Hematopoietic multipotent progenitor cell treated with erythropoietin and hydrocortisone succinate and interleukin-3 and kit ligand, for 8 days (in vitro differentiated cells): ENCODE data around the gene MN1.

ENCODE experiments used
- DNase-seq: peaks from one replicate; pipeline ENCODE4 v3.0.0-alpha.2; 2015

MN1 gene

DNA sequence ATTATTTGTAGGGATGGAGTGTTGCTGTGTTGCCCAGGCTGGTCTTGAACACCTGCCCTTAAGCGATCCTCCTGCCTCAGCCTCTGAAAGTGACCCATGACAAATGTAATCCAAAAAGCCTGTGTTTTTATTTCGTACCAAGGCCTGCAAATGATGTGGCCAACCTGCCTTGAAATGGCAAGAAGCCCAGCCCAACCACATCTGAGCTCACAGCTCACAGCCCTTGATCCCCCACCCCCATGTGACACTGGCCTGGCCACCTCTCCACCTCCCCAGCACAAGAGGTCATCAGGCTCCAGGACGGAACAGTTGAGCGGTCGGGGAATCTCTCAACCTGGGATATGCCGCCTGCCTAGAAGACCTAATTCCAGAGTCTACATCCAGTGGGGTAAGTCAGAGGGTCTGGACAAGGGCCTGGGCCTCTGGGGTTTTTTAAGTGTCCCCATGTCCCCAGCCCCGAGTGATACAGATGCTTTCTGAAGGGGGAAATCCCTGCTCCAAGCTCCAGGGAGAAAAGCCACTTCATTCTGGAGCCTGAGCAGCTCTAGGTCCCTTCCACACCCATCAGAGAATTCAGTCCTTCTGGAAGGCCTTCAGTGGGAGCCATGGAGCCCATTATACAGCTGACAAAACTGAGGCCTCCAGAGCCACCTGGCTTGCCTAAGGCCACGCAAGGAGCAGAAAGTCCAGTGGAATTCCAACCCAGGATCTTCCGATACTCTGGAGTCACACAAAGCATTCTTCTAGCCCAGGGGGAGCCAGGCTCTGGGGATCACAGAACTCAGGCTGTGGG lies 70.7 kb downstream of the MN1 start:
- peak; percentile 2 for DNase-seq

DNA sequence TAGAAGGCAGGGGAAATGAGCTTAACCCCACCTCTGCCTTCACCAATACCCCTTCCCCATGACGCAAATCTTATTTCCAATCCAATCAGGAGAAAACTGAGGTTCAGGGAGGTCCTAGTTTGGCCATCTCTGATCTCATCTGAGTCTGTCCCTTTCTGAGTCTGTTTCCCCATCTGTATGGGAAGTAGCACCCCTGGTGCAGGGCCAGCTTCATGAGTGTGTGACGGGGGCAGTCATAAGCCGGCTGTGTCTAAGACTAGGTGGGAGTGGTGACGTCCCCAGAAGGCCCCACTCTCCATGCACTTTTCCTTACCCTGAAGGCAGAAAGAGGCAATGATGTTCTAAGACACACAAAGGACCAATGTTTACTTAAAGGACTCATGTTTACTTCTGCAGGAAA lies 72.3 kb downstream of the MN1 start:
- DNase-seq, result no peak

DNA sequence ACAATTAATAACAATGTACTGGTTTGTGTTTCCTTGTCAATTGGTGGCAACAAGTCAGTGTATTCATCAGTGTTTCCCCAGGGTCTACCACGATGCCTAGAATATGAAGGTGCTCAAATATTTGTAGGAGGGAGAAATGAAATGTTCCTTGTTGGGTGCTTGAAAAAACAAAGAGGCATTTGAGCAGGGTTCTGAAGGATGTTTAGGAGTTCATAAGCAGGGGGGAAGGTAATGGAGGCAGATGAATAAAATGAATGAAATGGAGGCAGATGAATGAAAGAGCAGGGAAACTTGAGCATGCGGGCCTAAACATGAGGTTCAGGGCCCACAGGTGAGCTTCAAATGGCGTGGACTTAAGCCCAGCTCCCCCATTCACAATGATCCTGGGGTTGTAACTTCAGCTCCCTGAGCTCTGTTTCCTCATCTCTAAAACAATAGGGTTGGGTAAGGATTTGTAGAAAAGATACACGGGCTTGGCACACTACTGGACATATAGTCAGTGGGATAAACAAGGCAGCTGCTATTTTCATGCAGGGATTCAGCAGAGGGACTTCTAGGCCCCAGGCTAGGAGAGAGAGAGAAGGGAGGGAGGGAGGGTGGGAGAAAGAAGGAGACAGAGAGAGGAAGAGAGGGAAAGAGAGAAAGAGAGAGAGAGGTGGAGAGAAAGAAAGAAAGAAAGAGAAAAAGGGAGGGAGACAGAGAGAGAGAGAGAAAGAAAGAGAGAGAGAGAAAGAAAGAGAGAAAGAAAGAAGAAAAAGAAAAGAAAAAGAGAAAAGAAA lies 73.7 kb downstream of the MN1 start:
- DNase-seq, result no peak

DNA sequence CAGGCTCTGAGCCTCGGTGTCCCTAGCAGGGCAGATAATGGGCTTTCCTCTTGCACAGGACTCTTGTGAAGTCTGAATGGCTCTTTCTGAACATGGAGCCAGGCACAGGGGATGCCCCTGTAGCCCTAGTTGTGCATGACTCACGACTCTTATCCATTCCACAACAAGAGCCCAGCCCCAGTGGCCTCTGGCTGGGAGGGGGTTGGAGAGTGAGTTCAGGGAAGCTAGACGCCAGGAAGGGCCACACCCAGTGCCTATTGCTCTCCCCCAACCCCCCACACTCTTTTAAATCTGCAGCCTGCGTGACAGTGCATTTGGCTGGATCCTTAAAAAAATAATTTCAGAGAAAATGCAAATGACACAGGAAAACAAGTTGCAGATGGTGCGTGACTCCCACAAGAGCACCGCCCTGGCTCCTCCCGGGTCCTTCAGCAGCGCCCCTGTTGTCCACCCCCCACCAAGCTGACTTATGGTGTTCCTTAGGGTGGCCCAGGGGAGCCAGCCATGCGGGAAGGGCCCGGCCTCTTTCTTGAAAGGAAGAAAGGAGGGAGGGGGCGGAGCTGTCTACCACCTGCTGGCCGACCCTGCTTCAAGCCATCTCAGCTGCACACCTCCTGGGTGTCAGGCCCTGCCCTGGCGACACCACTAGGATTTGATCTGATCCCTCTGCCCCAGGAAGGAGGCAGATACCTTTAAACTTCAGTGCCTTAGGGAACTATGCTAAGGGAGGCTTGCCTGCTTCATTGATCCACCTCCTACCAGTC lies 74.7 kb downstream of the MN1 start:
- DNase-seq, result peak; percentile 96

DNA sequence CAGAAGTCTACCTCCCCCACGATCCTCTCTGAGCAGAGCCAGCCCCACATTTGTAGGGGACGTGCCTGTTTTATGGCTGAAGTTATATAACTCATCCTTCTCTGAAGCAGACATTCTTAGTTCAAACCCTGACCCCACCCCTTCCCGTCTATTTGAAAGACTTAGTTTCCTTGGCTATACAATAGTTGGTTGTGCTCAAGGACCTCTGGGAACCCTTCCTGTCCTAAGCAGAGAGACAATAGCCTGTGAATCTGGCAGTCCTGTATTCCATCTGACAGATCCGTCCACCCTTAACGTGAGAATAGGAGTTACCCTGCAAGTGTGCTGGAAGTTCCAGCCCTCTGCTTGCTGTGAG lies 75.2 kb downstream of the MN1 start:
- DNase-seq, result no peak

DNA sequence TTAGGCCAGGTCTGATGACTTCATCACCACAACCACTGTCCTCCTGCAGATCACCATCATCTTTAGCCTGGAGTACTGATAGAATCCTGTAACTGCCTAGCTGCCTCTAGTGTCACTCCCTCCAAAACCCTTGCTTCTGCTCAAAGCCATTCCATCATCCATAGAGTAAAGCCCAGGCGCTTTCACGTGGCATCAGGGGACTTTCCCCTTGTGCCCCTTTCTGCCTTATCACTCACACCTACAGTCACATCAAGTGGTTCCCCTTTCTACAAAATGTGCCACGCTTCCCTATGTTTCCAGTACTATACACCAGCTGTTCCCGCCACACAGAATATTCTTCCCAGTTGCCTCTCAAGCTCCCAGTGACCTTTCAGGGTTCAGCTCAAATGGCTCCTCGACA lies 75.9 kb downstream of the MN1 start:
- peak; percentile 9 for DNase-seq

DNA sequence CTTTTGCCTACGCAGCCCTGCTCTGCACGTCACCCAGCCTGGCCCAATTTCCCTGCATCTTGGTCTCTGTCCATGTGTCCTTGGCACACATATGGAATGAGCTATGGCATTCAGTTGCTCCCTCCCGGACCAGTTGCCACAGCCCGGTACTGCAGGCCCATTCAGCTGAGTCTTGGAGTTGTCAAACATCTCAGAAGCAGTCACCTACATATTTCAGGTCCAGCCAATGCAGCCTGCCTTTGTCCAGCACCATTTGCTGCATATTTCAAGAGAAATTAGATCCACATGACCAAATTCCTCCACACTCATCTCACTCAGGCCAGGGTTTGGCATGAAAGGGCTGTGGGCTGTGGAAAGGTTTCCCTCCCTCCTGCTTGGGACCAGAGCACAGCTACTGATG lies 76.8 kb downstream of the MN1 start:
- DNase-seq, result no peak

DNA sequence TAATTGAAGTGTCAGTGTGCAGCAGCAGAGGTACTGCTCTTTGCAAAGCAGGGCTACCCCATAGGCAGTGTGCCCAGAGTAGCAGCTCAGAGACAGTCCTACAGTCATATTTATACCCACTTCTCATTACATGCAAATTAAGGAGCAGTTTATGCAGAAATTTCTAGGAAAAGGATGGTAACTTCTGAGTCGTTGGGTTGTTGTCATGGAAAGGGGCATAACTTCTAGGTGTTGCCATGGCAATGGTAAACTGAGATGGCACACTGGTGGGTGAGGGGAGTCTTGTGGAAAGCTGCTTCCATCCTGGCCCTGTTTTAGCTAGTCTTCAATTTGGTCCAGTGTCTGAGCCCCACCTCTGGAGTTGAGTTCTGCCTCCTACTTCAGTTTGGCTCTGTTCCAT lies 77.4 kb downstream of the MN1 start:
- no peak for DNase-seq

DNA sequence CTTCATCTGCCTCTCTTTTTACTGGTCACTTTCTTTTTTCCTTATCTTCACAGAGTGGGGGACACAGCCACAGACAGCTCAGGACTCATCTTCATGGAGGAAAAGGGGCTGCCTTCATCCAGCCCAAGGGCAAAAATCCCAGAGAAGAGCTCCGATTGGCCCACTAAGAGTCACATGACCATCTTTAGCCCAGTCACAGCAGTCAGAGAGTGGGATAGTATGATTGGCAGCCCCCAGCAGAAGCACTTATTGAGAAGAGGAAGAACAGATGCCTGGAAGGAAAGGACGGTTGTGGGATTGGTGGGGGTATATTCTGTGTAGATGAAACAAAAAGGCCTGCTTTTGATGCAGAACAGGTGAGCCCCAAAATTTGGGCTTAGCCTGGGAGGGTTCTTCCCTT lies 77.8 kb downstream of the MN1 start:
- no peak for DNase-seq

DNA sequence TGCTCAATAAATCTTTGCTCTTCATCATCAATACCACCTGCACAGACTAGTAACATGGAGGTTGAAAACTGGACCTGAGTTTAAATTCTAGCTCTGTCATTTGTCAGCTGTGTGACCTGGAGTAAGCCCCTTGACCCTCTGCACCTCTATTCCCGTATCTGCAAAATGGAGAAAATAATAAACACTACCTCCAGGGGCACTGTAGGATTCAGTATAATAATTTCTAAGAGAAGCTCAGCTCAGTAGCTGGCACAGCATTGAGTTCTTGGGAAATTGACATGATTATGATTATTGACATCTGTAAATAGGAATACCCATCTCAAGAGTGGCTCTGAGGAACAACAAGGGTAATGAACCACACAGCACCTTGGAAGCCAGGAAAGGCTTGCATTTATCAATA lies 78.4 kb downstream of the MN1 start:
- DNase-seq, result peak; percentile 36

DNA sequence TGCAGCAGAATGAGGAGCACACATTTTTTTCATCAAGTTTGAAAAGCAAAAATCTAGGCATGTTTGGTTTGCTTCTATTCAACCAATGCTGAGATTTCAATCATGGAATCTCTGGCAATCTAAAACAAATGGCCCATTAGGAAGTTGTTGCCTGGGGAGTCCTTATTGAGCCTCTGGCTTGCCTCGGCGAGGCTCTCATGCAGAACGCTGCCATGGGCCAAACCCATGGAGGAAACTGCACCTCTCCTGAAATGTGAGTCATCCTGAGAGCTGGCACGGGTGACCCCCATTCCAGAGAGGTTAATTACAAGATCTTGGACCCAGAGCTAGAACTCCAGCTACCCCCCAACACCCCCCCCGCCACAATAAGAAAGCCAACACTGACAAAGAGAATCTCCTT lies 80.7 kb downstream of the MN1 start:
- no peak for DNase-seq

DNA sequence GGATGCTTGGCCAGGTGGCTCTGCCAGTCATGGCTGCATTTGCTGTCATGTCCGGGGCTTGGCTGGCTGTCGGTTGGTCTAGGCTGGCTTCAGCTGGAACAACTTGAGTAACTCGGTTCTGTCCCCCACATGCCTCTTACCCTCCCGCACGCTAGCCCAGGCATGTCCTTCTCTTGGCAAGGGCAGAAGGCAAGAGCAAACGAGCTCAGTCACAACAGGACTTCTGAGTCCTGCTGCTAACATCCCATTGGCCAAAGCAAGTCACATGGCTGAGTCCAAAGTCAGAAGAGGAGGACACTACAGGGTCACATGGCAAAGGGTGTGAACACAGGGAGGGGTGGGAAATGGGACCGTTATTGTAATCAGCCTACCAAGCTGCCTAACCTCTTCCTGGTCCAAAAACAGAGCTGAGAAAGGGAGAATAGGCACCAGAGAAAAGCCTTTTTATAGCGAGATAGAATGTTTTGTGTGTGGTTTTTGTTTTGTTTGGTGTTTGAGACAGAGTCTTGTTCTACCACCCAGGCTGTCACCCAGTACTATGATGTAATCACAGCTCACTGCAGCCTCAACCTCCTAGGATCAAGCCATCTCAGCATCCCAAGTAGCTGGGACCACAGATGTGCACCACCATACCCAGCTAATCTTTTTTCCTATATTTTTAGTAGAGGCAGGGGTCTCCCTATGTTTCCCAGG lies 81.9 kb downstream of the MN1 start:
- peak; percentile 91 for DNase-seq

DNA sequence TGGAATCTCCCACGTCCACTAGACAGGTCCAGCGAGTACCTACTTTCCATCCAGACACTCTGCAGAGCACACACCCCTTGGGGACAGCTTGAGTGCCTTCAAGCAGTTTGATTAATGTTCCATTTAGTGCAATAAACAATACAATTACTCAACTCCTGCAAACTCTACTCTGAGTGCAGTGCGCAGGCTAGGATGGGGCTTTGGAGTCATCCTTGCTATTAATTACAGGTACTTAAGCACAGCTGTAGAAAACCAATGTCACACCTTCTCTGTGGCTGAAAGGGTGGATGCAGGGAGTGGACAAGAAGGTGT lies 82.6 kb downstream of the MN1 start:
- DNase-seq, result no peak

DNA sequence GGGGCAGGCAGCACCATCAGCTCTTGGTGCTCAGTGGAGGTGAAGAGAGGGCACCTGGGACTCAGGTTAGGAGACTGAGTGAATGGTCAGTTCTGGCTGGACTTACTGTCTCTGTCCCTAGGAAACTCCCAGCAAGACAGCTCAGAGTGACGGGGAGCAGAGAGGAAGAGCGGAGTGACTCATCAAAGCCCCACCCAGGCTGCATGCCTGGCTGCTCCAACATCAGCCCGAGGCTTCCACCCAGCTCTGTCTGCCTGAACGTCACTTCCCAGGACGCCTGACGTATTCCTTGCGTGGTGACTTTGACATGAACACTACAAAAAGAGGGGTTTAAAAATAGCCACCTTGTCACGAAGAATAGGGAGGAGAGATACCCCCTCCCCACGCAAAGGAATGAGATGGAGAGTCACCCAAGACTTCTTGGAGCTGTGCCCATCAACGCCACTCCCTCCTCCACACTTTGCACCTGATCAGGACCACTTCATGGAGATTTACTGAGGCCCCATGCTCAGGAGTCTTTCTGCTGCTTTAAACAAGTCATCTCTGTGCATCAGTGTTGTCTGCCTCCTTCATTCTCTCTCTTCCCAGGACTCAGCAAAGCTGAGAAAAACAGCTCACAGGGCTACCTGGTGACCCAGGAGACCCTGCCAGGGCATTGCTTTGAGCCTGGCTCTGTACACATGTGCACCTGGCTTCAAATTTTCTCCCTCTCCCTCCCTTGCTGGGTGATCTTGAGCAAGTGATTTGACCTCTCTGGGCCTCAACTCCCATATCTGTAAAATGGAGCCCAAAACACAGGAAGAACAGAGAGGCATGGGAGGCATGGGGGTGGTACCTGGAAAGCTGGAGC lies 83.1 kb downstream of the MN1 start:
- peak; percentile 59 for DNase-seq

DNA sequence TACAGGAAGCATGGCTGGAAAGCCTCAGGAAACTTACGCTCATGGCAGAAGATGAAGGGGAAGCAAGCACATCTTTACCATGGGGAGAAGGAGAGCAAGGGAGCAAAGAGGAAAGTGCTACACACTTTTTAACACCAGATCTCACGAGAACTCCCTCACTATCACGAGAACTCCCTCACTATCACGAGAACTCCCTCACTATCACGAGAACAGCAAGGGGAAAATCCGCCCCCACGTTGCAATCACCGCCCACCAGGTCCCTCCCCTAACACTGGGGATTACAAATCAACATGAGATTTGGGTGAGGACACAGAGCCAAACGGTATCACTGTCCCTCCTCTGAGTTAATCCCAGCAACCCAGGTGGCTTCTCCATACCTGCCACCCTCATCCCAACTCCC lies 84.5 kb downstream of the MN1 start:
- no peak for DNase-seq

DNA sequence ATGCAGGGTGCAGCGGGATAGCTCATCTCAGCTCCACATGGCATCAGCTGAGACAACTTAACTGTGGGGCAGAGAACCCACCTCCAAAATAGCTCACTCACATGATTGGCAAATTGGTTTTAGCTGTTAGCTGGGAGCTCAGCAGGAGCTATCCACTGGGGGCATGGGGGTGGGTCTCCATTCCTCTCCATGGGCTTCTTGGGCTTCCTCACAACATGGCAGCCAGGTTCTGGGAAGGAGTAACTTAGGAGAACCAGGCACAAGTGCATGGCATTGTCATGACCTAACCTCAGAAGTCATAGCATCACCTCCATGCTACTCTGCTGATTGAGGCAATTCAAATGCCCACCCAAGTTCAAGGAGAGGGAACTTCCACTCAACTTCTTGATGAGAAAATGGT lies 85.5 kb downstream of the MN1 start:
- DNase-seq, result no peak

DNA sequence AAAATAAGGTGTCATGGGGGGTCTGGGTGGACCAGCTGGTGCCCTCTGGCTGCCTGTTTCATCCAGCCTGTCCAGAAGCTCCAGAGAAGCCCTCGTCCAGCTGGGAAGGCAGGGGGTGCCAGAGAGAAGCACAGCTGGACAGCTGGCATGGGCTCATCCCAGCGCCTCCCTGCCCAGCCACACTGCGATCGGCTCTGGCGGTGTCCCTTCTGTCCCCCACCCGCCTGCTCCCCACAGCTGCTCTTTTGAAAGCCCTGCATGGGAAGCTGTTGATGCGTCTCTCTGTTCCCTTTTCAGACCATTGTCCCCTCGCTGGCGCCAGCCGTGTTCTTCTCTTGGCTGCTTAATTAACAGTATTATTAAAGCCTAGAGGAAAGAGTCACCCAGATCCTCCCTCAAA lies 86.5 kb downstream of the MN1 start:
- DNase-seq, result no peak

DNA sequence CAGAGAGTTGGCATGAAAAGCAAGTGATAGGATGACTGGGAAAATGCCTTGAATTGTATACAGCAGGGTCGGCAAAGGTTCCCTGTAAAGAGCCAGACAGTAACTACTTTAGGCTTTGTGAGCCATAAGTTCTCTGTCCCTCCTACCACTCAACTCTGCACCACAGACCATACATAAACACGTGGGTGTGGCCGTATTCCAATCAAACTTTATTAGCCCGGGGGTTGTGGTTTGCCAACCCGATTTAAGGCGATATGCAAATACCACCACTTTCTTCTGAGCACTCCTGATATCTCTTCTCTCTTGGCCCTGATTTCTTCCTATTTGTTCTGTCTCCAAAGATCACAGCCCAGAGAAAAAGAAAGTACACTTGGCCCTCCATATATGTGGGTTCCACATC lies 87.5 kb downstream of the MN1 start:
- DNase-seq, result peak; percentile 57

DNA sequence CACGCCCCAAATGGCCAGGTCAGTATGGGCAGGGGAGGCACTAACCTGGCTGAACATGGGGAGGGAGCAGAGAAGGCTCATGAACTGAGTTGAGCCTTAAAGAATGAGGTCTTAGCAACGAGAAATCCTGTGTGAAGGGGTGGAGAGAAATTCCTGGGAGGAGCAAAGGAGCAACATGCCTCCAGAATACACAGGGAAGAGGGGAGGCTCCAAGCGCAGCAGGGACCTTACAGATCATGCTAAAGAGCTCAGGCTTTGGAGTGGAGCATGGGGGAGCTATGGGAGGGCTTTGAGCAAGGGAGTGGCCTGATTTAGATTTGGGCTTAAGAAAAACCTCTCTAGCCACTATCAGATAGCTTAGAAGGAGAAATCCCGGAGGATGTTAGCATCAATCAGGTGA lies 88.1 kb downstream of the MN1 start:
- no peak for DNase-seq

DNA sequence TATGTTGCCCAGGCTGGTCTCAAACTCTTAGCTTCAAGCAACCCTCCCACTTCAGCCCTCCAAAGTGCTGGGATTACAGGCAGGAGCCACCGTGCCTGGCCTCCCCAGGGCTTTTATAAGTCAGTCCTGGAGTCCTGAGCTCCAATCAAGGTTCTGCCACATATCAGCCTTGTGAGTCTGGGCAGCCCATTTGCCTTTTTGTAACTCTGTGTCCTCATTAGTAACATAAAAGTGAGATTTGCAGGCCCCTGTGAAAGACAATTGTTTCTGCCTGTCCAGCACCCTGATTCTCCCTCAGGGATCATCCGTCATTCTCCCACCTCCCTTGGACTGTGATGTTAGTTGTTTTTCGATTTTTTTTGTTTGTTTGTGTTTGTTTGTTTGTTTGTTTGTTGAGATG lies 89.8 kb downstream of the MN1 start:
- DNase-seq, result no peak

DNA sequence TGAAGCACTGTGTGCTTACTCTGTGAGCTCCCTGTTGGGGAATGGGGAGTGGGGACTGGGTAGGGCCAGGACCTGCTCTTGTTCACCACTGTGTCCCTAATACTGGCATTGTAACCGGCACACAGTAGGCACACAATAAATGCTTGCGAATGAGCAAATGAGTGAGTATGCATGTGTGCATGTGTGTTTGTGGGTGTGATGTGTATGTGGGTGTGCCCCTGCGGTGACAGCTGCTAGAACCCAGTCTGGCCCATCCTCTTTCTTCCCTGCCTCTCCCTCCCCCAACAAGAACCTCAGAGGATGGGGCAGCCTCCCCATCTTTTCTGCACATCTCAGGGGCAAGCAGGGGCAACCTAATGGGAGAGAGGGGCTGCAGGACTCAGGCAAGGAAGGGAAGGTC lies 90.5 kb downstream of the MN1 start:
- no peak for DNase-seq

DNA sequence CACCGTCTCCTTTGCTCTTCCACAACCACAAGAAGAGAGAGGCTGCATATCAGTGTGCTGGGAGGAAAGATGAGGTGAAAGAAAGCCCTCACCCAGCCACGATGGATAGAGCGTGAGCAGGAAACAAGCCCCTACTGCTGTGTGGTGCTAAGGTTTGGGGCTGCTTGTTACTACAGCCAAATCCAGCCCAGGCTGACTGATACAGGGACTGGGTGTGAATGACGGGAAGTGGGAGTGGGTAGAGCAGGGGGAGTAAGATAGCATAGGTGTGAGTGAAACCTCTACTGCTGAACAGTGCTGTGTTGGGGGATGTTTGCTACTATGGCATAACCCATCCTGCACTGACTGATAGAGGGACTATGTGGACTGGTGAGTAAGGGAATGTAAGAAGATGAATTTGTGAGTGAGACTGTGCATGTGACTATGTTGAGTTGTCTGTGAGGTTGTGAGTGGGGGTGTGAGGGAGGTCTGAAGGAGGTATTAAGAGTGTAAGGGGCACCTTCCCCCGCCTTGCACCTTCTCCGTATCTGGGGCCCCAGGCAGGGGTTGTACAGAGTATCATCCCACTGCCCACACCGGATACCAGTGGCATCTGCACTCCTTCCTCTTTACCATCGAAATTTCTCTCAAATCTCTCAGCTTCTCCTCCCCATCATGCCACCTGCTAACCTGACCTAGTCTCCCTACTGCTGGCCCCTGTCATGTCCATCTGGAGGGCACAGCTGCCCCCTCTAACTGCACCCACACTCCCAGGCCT lies 91.5 kb downstream of the MN1 start:
- DNase-seq, result no peak
